Natural killer cell (primary cell): ENCODE results near the gene CFAP99. TPM values are rescaled to one million over a fixed set of nuclear protein-coding genes. Genes with fewer than 3 reads are reported as not detected.
A peak's percentile ranks its signal among the peaks of the same experiment; 100 is the strongest.

Experiments used
- ATAC-seq, 3 donors: fragments of 150-1000 bp in 2 of 3; fragments of 200-7000 bp in 1 of 3; cut with Tn5 transposase; 1 replicate in 1 of 3; 2 replicates in 2 of 3; pipeline ENCODE4 v1.10.0; 2021; ENCODE audit warnings: mild to moderate bottlenecking in 2 of 3, moderate library complexity in 2 of 3
- DNase-seq, 2 donors: peaks; one replicate each; pipeline versions ENCODE4 v3.0.0 to v3.0.0-alpha.2; 2013 to 2021; ENCODE audit warnings: mixed read lengths in 1 of 2
- H3K27ac ChIP-seq: one replicate; pipeline ENCODE4 v1.5.1; 2013; ENCODE audit warnings: mild to moderate bottlenecking, low read length
- H3K27me3 ChIP-seq: one replicate; pipeline ENCODE4 v1.6.1; 2013; ENCODE audit warnings: low read length; ENCODE audit not compliant: control insufficient read depth, insufficient read depth
- H3K36me3 ChIP-seq: one replicate; pipeline ENCODE4 v1.6.1; 2013; ENCODE audit warnings: low read length; ENCODE audit not compliant: control insufficient read depth, insufficient read depth
- H3K4me1 ChIP-seq: one replicate; pipeline ENCODE4 v1.6.1; 2013; ENCODE audit warnings: low read length; ENCODE audit not compliant: control insufficient read depth, insufficient read depth
- H3K4me3 ChIP-seq: one replicate; pipeline ENCODE4 v1.5.1; 2013; ENCODE audit warnings: low read length
- H3K9me3 ChIP-seq: one replicate; pipeline ENCODE4 v1.6.1; 2013; ENCODE audit warnings: low read length; ENCODE audit not compliant: control insufficient read depth, insufficient read depth
- H3K27ac Mint-ChIP-seq, 2 donors: one replicate each; pipeline ENCODE4 v1.8.0; 2022; ENCODE audit warnings: mild to moderate bottlenecking in 2 of 2, mixed read lengths in 2 of 2, moderate library complexity in 1 of 2
- H3K27me3 Mint-ChIP-seq, 2 donors: one replicate each; pipeline ENCODE4 v1.8.0; 2022; ENCODE audit warnings: low read depth in 2 of 2, mixed read lengths in 2 of 2
- H3K36me3 Mint-ChIP-seq: one replicate; pipeline ENCODE4 v1.8.0; 2022; ENCODE audit warnings: mixed read lengths
- H3K4me1 Mint-ChIP-seq, 2 donors: one replicate each; pipeline ENCODE4 v1.8.0; 2022; ENCODE audit warnings: mixed read lengths in 2 of 2
- H3K4me3 Mint-ChIP-seq: one replicate; pipeline ENCODE4 v1.8.0; 2022; ENCODE audit warnings: mild to moderate bottlenecking, moderate library complexity, mixed read lengths
- H3K9me3 Mint-ChIP-seq, 2 donors: one replicate each; pipeline ENCODE4 v1.8.0; 2022; ENCODE audit warnings: mixed read lengths in 2 of 2
- CTCF ChIP-seq: fragments of 200-600 bp; IDR thresholded peaks from one replicate; pipeline ENCODE4 v1.8.0; 2022; ENCODE audit warnings: antibody characterized with exemption
- WGBS: methylation state at CpG from one replicate; pipeline ENCODE4 v1.1.7; 2013; ENCODE audit warnings: missing lambda C conversion rate; ENCODE audit not compliant: insufficient coverage; 5-methylcytosine and 5-hydroxymethylcytosine counted together
- intact Hi-C: fragments of 100-400 bp; cut with micrococcal nuclease; formaldehyde crosslinking; loops from one replicate; pipeline ENCODE4 v1.14.2; 2022
- total RNA-seq, 4 donors: library from RNA; stranded (reverse); fragments of 120-200 nt in 1 of 4; gene quantifications; one replicate each; pipeline versions ENCODE4 v1.2.3 to v1.2.4, GENCODE V29; 2013 to 2022

Gene CFAP99
- total RNA-seq, 3 donors from 2014 or later (not counting 1 experiment from before 2014, with no cell fraction given) = not detected

- intact Hi-C loops = no loop called here
- no peak overlapping the region for H3K4me3 ChIP-seq
- no peak for TF ChIP-seq CTCF
- H3K27me3 ChIP-seq = no peaks in the 10 kb centered on the region
- H3K27ac ChIP-seq = no peak overlapping the region
- Mint-ChIP-seq H3K9me3 (no peaks in the 10 kb centered on the region), H3K4me1 (no peaks in the 10 kb centered on the region), H3K27me3 (no peaks in the 10 kb centered on the region), H3K27ac (no peak overlapping the region), H3K36me3 (no peaks in the 10 kb centered on the region), H3K4me3 (no peak overlapping the region)
- no peaks in the 10 kb centered on the region for H3K36me3 ChIP-seq
- no peaks in the 10 kb centered on the region for H3K4me1 ChIP-seq
- no peaks in the 10 kb centered on the region for H3K9me3 ChIP-seq
- WGBS = 79% methylated on average over 9 of the region's 9 CpGs
- ATAC-seq (no peak), DNase-seq (no peak)
These were observed 15.7 kb downstream of the CFAP99 start for GRCh38 chr4:2434420-2434819.

- no peak overlapping the region for H3K27ac Mint-ChIP-seq
- no peaks in the 10 kb centered on the region for H3K9me3 Mint-ChIP-seq
- WGBS = 68% methylated on average over 10 of the region's 10 CpGs
- H3K36me3 Mint-ChIP-seq = no peaks in the 10 kb centered on the region
- no peaks in the 10 kb centered on the region for H3K4me1 Mint-ChIP-seq
- intact Hi-C loops = no loop called here
- peak in 2 of 3 donors; percentile 21 to 41 for ATAC-seq
- H3K27me3 Mint-ChIP-seq = no peaks in the 10 kb centered on the region
- Histone ChIP-seq H3K27me3 (no peaks in the 10 kb centered on the region), H3K36me3 (no peaks in the 10 kb centered on the region), H3K27ac (no peak overlapping the region), H3K4me1 (peaks cover 1% of the 10 kb centered on the region), H3K9me3 (no peaks in the 10 kb centered on the region), H3K4me3 (no peak overlapping the region)
- peak in 1 of 2 donors; percentile 25 for DNase-seq
- no peak for TF ChIP-seq CTCF
- no peak overlapping the region for H3K4me3 Mint-ChIP-seq
These were observed 17.5 kb downstream of the CFAP99 start for GRCh38 chr4:2436301-2436700.

GRCh38 chr4:2436761-2437474, 18.2 kb downstream of the CFAP99 start:
- WGBS = 87% methylated on average over 30 of the region's 30 CpGs
- Mint-ChIP-seq H3K27me3 (no peaks in the 10 kb centered on the region), H3K27ac (no peak overlapping the region), H3K4me1 (peaks cover 0 to 5% of the 10 kb centered on the region in 2 donors), H3K9me3 (no peaks in the 10 kb centered on the region), H3K4me3 (no peak overlapping the region), H3K36me3 (no peaks in the 10 kb centered on the region)
- H3K27me3 ChIP-seq = no peaks in the 10 kb centered on the region
- H3K4me3 ChIP-seq = no peak overlapping the region
- no peak for TF ChIP-seq CTCF
- peaks cover 7% of the 10 kb centered on the region for H3K4me1 ChIP-seq
- intact Hi-C loops = no loop called here
- no peaks in the 10 kb centered on the region for H3K9me3 ChIP-seq
- no peak for ATAC-seq
- no peak for DNase-seq
- H3K36me3 ChIP-seq = no peaks in the 10 kb centered on the region
- no peak overlapping the region for H3K27ac ChIP-seq
